ENCODE data around the gene POLR1A. TPM values are rescaled to one million over a fixed set of nuclear protein-coding genes. Genes with fewer than 3 reads are reported as not detected.

Gene POLR1A
- total RNA-seq, 4 donors from 2014 or later: 13.3 to 22.4 (median 16.6) TPM

- peaks cover 20 to 73% (median 58%) of the 10 kb centered on the region in 4 donors for H3K36me3 ChIP-seq
- H3K27me3 ChIP-seq: no peaks in the 10 kb centered on the region
- intact Hi-C loops (cut with DNase I): no loop called here
- no peak for DNase-seq (ENCODE audit: extremely low spot score)
- no peak overlapping the region for H3K4me3 ChIP-seq
- no peak overlapping the region for H3K27ac ChIP-seq (replicated peaks in 1 of 4)
- peaks cover 0 to 3% (median 0%) of the 10 kb centered on the region in 4 donors for H3K9me3 ChIP-seq
- TF ChIP-seq POLR2AphosphoS5 (IDR thresholded peaks at IDR 0.05) (no peak), EP300 (IDR thresholded peaks at IDR 0.05) (no peak), CTCF (IDR thresholded peaks at IDR 0.05) (no peak), POLR2A (IDR thresholded peaks at IDR 0.05; ENCODE audit: low read depth) (no peak)
- WGBS: 78% methylated on average over 2 of the region's 2 CpGs
- H3K4me1 ChIP-seq: no peaks in the 10 kb centered on the region
Measured at GRCh38 chr2:86062043-86062442, 43.6 kb downstream of the POLR1A start.

- Histone ChIP-seq H3K4me1 (no peaks in the 10 kb centered on the region), H3K27ac (replicated peaks in 1 of 4) (no peak overlapping the region), H3K4me3 (no peak overlapping the region), H3K27me3 (no peaks in the 10 kb centered on the region), H3K36me3 (peaks cover 24 to 73% (median 49%) of the 10 kb centered on the region in 4 donors), H3K9me3 (no peaks in the 10 kb centered on the region)
- no peak for TF ChIP-seq POLR2AphosphoS5 (IDR thresholded peaks at IDR 0.05)
- TF ChIP-seq POLR2A (IDR thresholded peaks at IDR 0.05; ENCODE audit: low read depth): no peak
- intact Hi-C loops (cut with DNase I): no loop called here
- DNase-seq (ENCODE audit: extremely low spot score): no peak
- WGBS: 95% methylated on average over 4 of the region's 4 CpGs
Measured at GRCh38 chr2:86056590-86057331, 48.9 kb downstream of the POLR1A start.

- no peaks in the 10 kb centered on the region for H3K4me1 ChIP-seq
- H3K27me3 ChIP-seq: no peaks in the 10 kb centered on the region
- no peaks in the 10 kb centered on the region for H3K9me3 ChIP-seq
- intact Hi-C loops (cut with DNase I): no loop called here
- H3K4me3 ChIP-seq: no peak overlapping the region
- 90% methylated on average over 3 of the region's 3 CpGs for WGBS
- no peak for DNase-seq (ENCODE audit: extremely low spot score)
- H3K27ac ChIP-seq (replicated peaks in 1 of 4): no peak overlapping the region
- H3K36me3 ChIP-seq: peaks cover 27 to 73% (median 46%) of the 10 kb centered on the region in 4 donors
- TF ChIP-seq POLR2AphosphoS5 (IDR thresholded peaks at IDR 0.05): no peak
- no peak for TF ChIP-seq POLR2A (IDR thresholded peaks at IDR 0.05; ENCODE audit: low read depth)
- TF ChIP-seq CTCF (IDR thresholded peaks at IDR 0.05): no peak
- no peak for TF ChIP-seq EP300 (IDR thresholded peaks at IDR 0.05)
Measured at GRCh38 chr2:86055314-86055713, 50.4 kb downstream of the POLR1A start.

GRCh38 chr2:86054535-86055082, 51.1 kb downstream of the POLR1A start:
- Histone ChIP-seq H3K9me3 (no peaks in the 10 kb centered on the region), H3K27me3 (no peaks in the 10 kb centered on the region), H3K4me1 (peaks cover 0 to 1% (median 0%) of the 10 kb centered on the region in 4 donors), H3K36me3 (peaks cover 25 to 73% (median 44%) of the 10 kb centered on the region in 4 donors), H3K27ac (replicated peaks in 1 of 4) (no peak overlapping the region), H3K4me3 (no peak overlapping the region)
- WGBS: 89% methylated on average over 6 of the region's 10 CpGs
- no peak for DNase-seq (ENCODE audit: extremely low spot score)
- intact Hi-C loops (cut with DNase I): no loop called here
- TF ChIP-seq POLR2AphosphoS5 (IDR thresholded peaks at IDR 0.05) (no peak), CTCF (IDR thresholded peaks at IDR 0.05) (no peak), EP300 (IDR thresholded peaks at IDR 0.05) (no peak), POLR2A (IDR thresholded peaks at IDR 0.05; ENCODE audit: low read depth) (no peak)

GRCh38 chr2:86053166-86053565, 52.5 kb downstream of the POLR1A start:
- intact Hi-C loops (cut with DNase I): no loop called here
- no peaks in the 10 kb centered on the region for H3K27me3 ChIP-seq
- H3K9me3 ChIP-seq: no peaks in the 10 kb centered on the region
- no peak for TF ChIP-seq EP300 (IDR thresholded peaks at IDR 0.05)
- TF ChIP-seq CTCF (IDR thresholded peaks at IDR 0.05): no peak
- no peak for TF ChIP-seq POLR2AphosphoS5 (IDR thresholded peaks at IDR 0.05)
- TF ChIP-seq POLR2A (IDR thresholded peaks at IDR 0.05; ENCODE audit: low read depth): no peak
- no peak for DNase-seq (ENCODE audit: extremely low spot score)
- H3K27ac ChIP-seq (replicated peaks in 1 of 4): no peak overlapping the region
- H3K4me3 ChIP-seq: no peak overlapping the region
- peaks cover 0 to 16% (median 12%) of the 10 kb centered on the region in 4 donors for H3K4me1 ChIP-seq
- 98% methylated on average over 4 of the region's 4 CpGs for WGBS
- peaks cover 24 to 80% (median 47%) of the 10 kb centered on the region in 4 donors for H3K36me3 ChIP-seq
